IMR-90 (cell line): Measurements from ENCODE around the gene LHX5. TPM values are rescaled to one million over a fixed set of nuclear protein-coding genes. Genes with fewer than 3 reads are reported as not detected.

ENCODE experiments used
- ATAC-seq: fragments of 200-7000 bp; cut with Tn5 transposase; 2 replicates; pipeline ENCODE4 v1.9.1; 2020; ENCODE audit warnings: low read depth, mild to moderate bottlenecking, moderate library complexity
- BruUV-seq: library from RNA; stranded (reverse); fragments of 400-500 nt; replicated peaks from 2 replicates; lab custom pipeline; 2021; lab: Mats Ljungman, UMichigan
- CTCF ChIA-PET: fragments of 300-600 bp; formaldehyde crosslinking; extraction: SDS; loops from one replicate; lab custom pipeline; 2021; ENCODE audit warnings: antibody characterized with exemption; lab: Yijun Ruan, JAX
- POLR2A ChIA-PET: fragments of 300-600 bp; sonication (Branson Sonifier 250); formaldehyde crosslinking; loops from one replicate; lab custom pipeline; 2022; ENCODE audit warnings: antibody characterized with exemption; ENCODE audit not compliant: unreplicated experiment; lab: Charles Lee
- DNase-seq: peaks from one replicate; pipeline ENCODE4 v3.0.0; 2013
- H2AFZ ChIP-seq: replicated peaks from 2 replicates; pipeline ENCODE3; 2013; ENCODE audit warnings: low read length, mild to moderate bottlenecking; ENCODE audit not compliant: poor library complexity
- H2AK5ac ChIP-seq: 2 replicates; pipeline ENCODE4 v1.6.1; 2013; ENCODE audit warnings: low read depth, low read length, inconsistent platforms
- H2AK9ac ChIP-seq: replicated peaks from 2 replicates; pipeline ENCODE3; 2013; ENCODE audit warnings: mild to moderate bottlenecking, low read depth, low read length, moderate library complexity; ENCODE audit not compliant: poor library complexity
- H2BK120ac ChIP-seq: 2 replicates; pipeline ENCODE4 v1.6.1; 2013; ENCODE audit warnings: low read depth, low read length, inconsistent platforms
- H2BK15ac ChIP-seq: 3 replicates; pipeline ENCODE4 v1.6.1; 2013; ENCODE audit warnings: low read depth, low read length, inconsistent platforms
- H2BK20ac ChIP-seq: 2 replicates; pipeline ENCODE4 v1.6.1; 2013; ENCODE audit warnings: low read depth, mild to moderate bottlenecking, inconsistent platforms, low read length, moderate library complexity
- H2BK5ac ChIP-seq: 2 replicates; pipeline ENCODE4 v1.6.1; 2013; ENCODE audit warnings: mild to moderate bottlenecking, low read depth, low read length, inconsistent platforms; ENCODE audit not compliant: poor library complexity, severe bottlenecking
- H3K14ac ChIP-seq: replicated peaks from 2 replicates; pipeline ENCODE4 v1.6.1; 2013; ENCODE audit warnings: low read depth, low read length, inconsistent platforms
- H3K18ac ChIP-seq: 2 replicates; pipeline ENCODE4 v1.6.1; 2013; ENCODE audit warnings: low read depth, low read length, control low read depth
- H3K23ac ChIP-seq: 2 replicates; pipeline ENCODE4 v1.6.1; 2013; ENCODE audit warnings: low read depth, low read length, inconsistent platforms
- H3K27ac ChIP-seq: 2 replicates; pipeline ENCODE4 v1.5.1; 2013; ENCODE audit warnings: mild to moderate bottlenecking, control low read depth, low read length; ENCODE audit not compliant: insufficient read depth
- H3K27me3 ChIP-seq: 2 replicates; pipeline ENCODE4 v1.6.1; 2013; ENCODE audit warnings: low read length; ENCODE audit not compliant: control insufficient read depth, insufficient read depth
- H3K36me3 ChIP-seq: 2 replicates; pipeline ENCODE4 v1.6.1; 2013; ENCODE audit warnings: low read length, mixed read lengths; ENCODE audit not compliant: control insufficient read depth, insufficient read depth
- H3K4ac ChIP-seq: 2 replicates; pipeline ENCODE4 v1.6.1; 2013; ENCODE audit warnings: low read depth, low read length, inconsistent platforms
- H3K4me1 ChIP-seq: 2 replicates; pipeline ENCODE4 v1.6.1; 2013; ENCODE audit warnings: low read length, mixed read lengths; ENCODE audit not compliant: control insufficient read depth, insufficient read depth
- H3K4me2 ChIP-seq: 2 replicates; pipeline ENCODE4 v1.6.1; 2013; ENCODE audit warnings: low read depth, mild to moderate bottlenecking, control low read depth, low read length, moderate library complexity
- H3K4me3 ChIP-seq: 2 replicates; pipeline ENCODE4 v1.5.1; 2013; ENCODE audit warnings: low read depth, mild to moderate bottlenecking, control low read depth, low read length, moderate library complexity; ENCODE audit not compliant: insufficient read depth
- H3K56ac ChIP-seq: 2 replicates; pipeline ENCODE4 v1.6.1; 2013; ENCODE audit warnings: low read length, inconsistent platforms; ENCODE audit not compliant: insufficient read depth; ENCODE audit errors: extremely low read depth
- H3K79me1 ChIP-seq, 2 experiments: 2 replicates each; pipeline ENCODE4 v1.6.1; 2013; ENCODE audit warnings: low read length in 2 of 2, inconsistent platforms in 1 of 2, low read depth in 1 of 2
- H3K9ac ChIP-seq: 2 replicates; pipeline ENCODE4 v1.6.1; 2013; ENCODE audit warnings: low read depth, low read length, control low read depth
- H3K9me1 ChIP-seq: 2 replicates; pipeline ENCODE4 v1.6.1; 2013; ENCODE audit warnings: low read length, inconsistent platforms; ENCODE audit not compliant: insufficient read depth
- H3K9me3 ChIP-seq: 2 replicates; pipeline ENCODE4 v1.6.1; 2013; ENCODE audit warnings: low read length; ENCODE audit not compliant: control insufficient read depth, insufficient read depth
- H4K20me1 ChIP-seq: 2 replicates; pipeline ENCODE4 v1.6.1; 2013; ENCODE audit warnings: low read length, inconsistent platforms; ENCODE audit not compliant: insufficient read depth
- H4K5ac ChIP-seq: 2 replicates; pipeline ENCODE4 v1.6.1; 2013; ENCODE audit warnings: mild to moderate bottlenecking, low read depth, low read length, control low read depth
- H4K8ac ChIP-seq, 2 experiments: 2 replicates each; pipeline ENCODE4 v1.6.1; 2013; ENCODE audit warnings: low read depth in 2 of 2, low read length in 2 of 2, control low read depth in 1 of 2, inconsistent platforms in 1 of 2
- H4K91ac ChIP-seq: 2 replicates; pipeline ENCODE4 v1.6.1; 2013; ENCODE audit warnings: low read depth, low read length, inconsistent platforms; ENCODE audit not compliant: insufficient read depth
- CTCF ChIP-seq: conservative IDR thresholded peaks from 2 replicates; pipeline ENCODE4 v1.5.1; 2012; ENCODE audit warnings: mild to moderate bottlenecking, low read depth, low read length, improper control_type of control experiment
- RAD21 ChIP-seq: IDR thresholded peaks from 2 replicates; pipeline ENCODE4 v1.6.1; 2012; ENCODE audit warnings: low read length, improper control_type of control experiment
- WGBS, 2 experiments: methylation state at CpG; one replicate each; pipeline versions ENCODE4 v1.1.5 to v1.1.7; 2013; ENCODE audit warnings: missing lambda C conversion rate in 2 of 2; ENCODE audit not compliant: insufficient read length in 1 of 2; ENCODE audit errors: extremely low coverage in 2 of 2; 5-methylcytosine and 5-hydroxymethylcytosine counted together
- dilution Hi-C: fragments of 300-500 bp; cut with HindIII; formaldehyde crosslinking; loops from one replicate; pipeline ENCODE4 v1.14.3; 2018; ENCODE audit warnings: low sequenced_read_pairs; ENCODE audit not compliant: unreplicated experiment
- in situ Hi-C: fragments of 300-500 bp; cut with MboI; formaldehyde crosslinking; loops from 3 replicates; pipeline ENCODE4 v1.14.3; 2019; ENCODE audit warnings: low sequenced_read_pairs, inconsistent platforms, mixed read lengths
- intact Hi-C: fragments of 100-400 bp; cut with micrococcal nuclease; formaldehyde crosslinking; loops from 2 replicates; pipeline ENCODE4 v1.10.0; 2022
- polyA plus RNA-seq, 3 experiments: library from polyadenylated mRNA; depleted of rRNA; stranded (reverse); fragments of >200 nt; gene quantifications; 2 replicates each; pipeline ENCODE4 v1.2.3, GENCODE V29; 2012; ENCODE audit warnings: low replicate concordance in 1 of 3
- total RNA-seq: library from RNA; depleted of rRNA; stranded (reverse); fragments of >200 nt; gene quantifications from 2 replicates; pipeline ENCODE4 v1.2.3, GENCODE V29; 2012
- TF ChIP-seq, protein P1 (sequence below): fragments of 150-350 bp; IDR thresholded peaks from 2 replicates; pipeline ENCODE4 v1.6.1; 2017; ENCODE audit warnings: mild to moderate bottlenecking, antibody characterized with exemption, low read length, low read depth

Gene LHX5
- total and polyA plus RNA-seq, 2 of the 4 experiments (the other 2 are of a cell fraction) = not detected

- Histone ChIP-seq H3K4me1 (no peaks in the 10 kb centered on the region), H3K9me1 (no peaks in the 10 kb centered on the region), H2AK9ac (no peak overlapping the region), H3K36me3 (no peaks in the 10 kb centered on the region), H2BK15ac (no peak overlapping the region), H2AK5ac (no peak overlapping the region), H3K4ac (no peak overlapping the region), H3K56ac (no peak overlapping the region), H3K14ac (no peak overlapping the region), H4K20me1 (no peaks in the 10 kb centered on the region), H3K27me3 (peaks cover 20% of the 10 kb centered on the region), H3K27ac (no peak overlapping the region), H4K8ac (no peak overlapping the region), H3K4me3 (no peak overlapping the region), H4K91ac (no peak overlapping the region), H4K5ac (no peak overlapping the region), H3K9me3 (no peaks in the 10 kb centered on the region), H3K9ac (no peak overlapping the region), H3K4me2 (no peak overlapping the region), H3K18ac (no peak overlapping the region), H2AFZ (no peak overlapping the region), H3K79me1 (no peaks in the 10 kb centered on the region), H3K23ac (no peak overlapping the region), H2BK20ac (no peak overlapping the region), H2BK120ac (no peak overlapping the region), H2BK5ac (no peak overlapping the region)
- POLR2A ChIA-PET = no interaction called here
- TF ChIP-seq, protein P1, sequence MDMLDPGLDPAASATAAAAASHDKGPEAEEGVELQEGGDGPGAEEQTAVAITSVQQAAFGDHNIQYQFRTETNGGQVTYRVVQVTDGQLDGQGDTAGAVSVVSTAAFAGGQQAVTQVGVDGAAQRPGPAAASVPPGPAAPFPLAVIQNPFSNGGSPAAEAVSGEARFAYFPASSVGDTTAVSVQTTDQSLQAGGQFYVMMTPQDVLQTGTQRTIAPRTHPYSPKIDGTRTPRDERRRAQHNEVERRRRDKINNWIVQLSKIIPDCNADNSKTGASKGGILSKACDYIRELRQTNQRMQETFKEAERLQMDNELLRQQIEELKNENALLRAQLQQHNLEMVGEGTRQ = no peak
- TF ChIP-seq CTCF (no peak), RAD21 (no peak)
- in situ Hi-C loops = no loop called here
- dilution Hi-C loops = no loop called here
- CTCF ChIA-PET = no interaction called here
- DNase-seq (no peak), ATAC-seq (no peak)
- BruUV-seq = no TSS peak
- WGBS, 2 experiments = no CpG with 5 or more reads among the region's 2 CpGs
- intact Hi-C loops = no loop called here
Observed at GRCh38 chr12:113456199-113456598, 15.5 kb downstream of the LHX5 start.
